Kidney epithelial cell (primary cell): ENCODE measurements around the gene PCDHB12. TPM values are rescaled to one million over a fixed set of nuclear protein-coding genes. Genes with fewer than 3 reads are reported as not detected.
"Not testable (repeated sequence)": the region's sequence is repeated elsewhere in the genome, so short reads cannot be mapped to it uniquely, and the experiment has no call there.

Source experiments
- DNase-seq: peaks from one replicate; pipeline ENCODE4 v3.0.0-alpha.2; 2010; ENCODE audit warnings: low read depth
- H3K27me3 ChIP-seq: 2 replicates; pipeline ENCODE4 v1.6.0; 2011; ENCODE audit warnings: low read length; ENCODE audit not compliant: control insufficient read depth, insufficient read depth
- H3K36me3 ChIP-seq: 2 replicates; pipeline ENCODE4 v1.5.1; 2011; ENCODE audit warnings: low read length; ENCODE audit not compliant: control insufficient read depth, insufficient read depth
- H3K4me3 ChIP-seq: 2 replicates; pipeline ENCODE4 v1.5.1; 2011; ENCODE audit warnings: low read depth, mild to moderate bottlenecking, control low read depth, low read length
- total RNA-seq: library from RNA; depleted of rRNA; stranded (reverse); fragments of >200 nt; gene quantifications from 2 replicates; pipeline ENCODE4 v1.2.3, GENCODE V29; 2015
- TF ChIP-seq, protein P1 (sequence below): IDR thresholded peaks from 2 replicates; pipeline ENCODE4 v1.5.1; 2011; ENCODE audit warnings: mild to moderate bottlenecking, moderate library complexity, low read length, control low read depth, inconsistent platforms; ENCODE audit not compliant: insufficient read depth, poor library complexity, severe bottlenecking

PCDHB12 gene
- total RNA-seq, 1 donor from 2014 or later = 1.2 TPM

DNA sequence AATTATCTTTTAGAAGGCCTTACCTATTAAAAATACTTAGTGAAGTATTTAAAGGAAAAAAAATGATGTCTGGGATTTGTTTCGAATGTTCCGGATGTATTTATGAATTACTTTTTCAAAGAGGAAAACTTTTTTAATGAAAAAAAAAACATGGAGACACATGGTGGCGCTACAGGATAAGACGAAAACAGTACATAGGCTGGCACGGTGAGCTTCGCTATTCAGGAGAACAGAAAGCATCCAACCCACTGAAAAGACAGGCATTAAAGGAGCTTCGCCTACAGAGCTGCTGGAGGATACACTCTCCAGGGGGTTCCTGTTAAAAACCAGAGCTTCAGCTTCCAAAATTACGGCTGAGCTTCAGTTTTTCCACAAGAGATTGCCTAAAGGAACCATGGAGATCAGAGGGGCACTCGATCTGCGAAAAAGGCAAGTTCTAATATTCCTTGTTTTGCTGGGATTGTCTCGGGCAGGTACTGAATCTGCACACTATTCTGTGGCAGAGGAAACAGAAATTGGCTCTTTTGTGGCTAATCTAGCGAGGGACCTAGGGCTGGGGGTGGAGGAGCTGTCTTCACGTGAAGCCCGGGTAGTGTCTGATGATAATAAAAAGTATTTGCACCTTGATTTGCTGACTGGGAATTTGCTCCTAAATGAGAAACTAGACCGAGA, 14.7 kb downstream of the PCDHB12 start, which contains the start of gene PCDHB14:
TSS of gene PCDHB14 (plus strand) at position 232 of the 672 bp plus-strand sequence. CDS start at position 395, 163 bp downstream.
- H3K36me3 ChIP-seq = no peaks in the 10 kb centered on the region
- TF ChIP-seq, protein P1, sequence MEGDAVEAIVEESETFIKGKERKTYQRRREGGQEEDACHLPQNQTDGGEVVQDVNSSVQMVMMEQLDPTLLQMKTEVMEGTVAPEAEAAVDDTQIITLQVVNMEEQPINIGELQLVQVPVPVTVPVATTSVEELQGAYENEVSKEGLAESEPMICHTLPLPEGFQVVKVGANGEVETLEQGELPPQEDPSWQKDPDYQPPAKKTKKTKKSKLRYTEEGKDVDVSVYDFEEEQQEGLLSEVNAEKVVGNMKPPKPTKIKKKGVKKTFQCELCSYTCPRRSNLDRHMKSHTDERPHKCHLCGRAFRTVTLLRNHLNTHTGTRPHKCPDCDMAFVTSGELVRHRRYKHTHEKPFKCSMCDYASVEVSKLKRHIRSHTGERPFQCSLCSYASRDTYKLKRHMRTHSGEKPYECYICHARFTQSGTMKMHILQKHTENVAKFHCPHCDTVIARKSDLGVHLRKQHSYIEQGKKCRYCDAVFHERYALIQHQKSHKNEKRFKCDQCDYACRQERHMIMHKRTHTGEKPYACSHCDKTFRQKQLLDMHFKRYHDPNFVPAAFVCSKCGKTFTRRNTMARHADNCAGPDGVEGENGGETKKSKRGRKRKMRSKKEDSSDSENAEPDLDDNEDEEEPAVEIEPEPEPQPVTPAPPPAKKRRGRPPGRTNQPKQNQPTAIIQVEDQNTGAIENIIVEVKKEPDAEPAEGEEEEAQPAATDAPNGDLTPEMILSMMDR = no peak
- no peak within 1 kb of the TSS for H3K4me3 ChIP-seq
- DNase-seq = no peak
- no peaks in the 10 kb centered on the region for H3K27me3 ChIP-seq

DNA sequence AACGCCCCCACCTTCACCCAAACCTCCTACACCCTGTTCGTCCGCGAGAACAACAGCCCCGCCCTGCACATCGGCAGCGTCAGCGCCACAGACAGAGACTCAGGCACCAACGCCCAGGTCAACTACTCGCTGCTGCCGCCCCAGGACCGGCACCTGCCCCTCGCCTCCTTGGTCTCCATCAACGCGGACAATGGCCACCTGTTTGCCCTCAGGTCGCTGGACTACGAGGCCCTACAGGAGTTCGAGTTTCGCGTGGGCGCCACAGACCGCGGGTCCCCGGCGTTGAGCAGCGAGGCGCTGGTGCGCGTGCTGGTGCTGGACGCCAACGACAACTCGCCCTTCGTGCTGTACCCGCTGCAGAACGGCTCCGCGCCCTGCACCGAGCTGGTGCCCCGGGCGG, 16.3 kb downstream of the PCDHB12 start:
- not testable (repeated sequence) for H3K4me3 ChIP-seq, H3K36me3 ChIP-seq, H3K27me3 ChIP-seq, DNase-seq

DNA sequence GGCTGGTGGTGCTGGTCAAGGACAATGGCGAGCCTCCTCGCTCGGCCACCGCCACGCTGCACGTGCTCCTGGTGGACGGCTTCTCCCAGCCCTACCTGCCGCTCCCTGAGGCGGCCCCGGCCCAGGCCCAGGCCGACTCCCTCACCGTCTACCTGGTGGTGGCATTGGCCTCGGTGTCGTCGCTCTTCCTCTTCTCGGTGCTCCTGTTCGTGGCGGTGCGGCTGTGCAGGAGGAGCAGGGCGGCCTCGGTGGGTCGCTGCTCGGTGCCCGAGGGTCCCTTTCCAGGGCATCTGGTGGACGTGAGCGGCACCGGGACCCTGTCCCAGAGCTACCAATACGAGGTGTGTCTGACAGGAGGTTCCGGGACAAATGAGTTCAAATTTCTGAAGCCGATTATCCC, 16.9 kb downstream of the PCDHB12 start:
- not testable (repeated sequence) for DNase-seq, H3K27me3 ChIP-seq, H3K36me3 ChIP-seq, H3K4me3 ChIP-seq

DNA sequence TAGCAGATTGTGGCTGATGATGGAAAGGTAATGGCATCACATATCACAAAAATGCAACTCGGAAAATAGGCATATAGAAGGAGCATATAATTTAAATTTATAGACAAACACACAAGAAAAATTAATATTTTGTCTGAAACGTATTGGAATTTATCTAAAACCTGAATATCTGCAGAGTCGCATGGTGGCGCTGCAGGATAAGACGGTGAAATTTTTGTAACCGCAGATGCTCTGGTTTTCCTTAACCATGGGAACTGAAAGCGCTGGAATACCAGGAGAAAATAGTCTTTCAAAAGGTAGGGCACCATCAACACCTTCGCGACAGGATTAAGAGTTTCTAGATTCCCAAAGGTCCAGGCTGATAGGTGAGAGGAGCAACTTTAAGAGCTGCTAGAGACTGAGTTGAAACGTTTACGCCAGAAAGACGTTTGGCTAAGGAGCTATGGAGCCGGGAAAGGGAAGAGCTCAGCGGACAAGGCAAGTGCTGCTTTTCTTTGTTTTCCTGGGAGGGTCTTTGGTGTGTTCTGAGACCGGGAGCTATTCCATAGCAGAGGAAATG, 25.7 kb downstream of the PCDHB12 start:
- no peak overlapping the region for H3K4me3 ChIP-seq
- TF ChIP-seq, protein P1 = peak; percentile 10
- DNase-seq = no peak

DNA sequence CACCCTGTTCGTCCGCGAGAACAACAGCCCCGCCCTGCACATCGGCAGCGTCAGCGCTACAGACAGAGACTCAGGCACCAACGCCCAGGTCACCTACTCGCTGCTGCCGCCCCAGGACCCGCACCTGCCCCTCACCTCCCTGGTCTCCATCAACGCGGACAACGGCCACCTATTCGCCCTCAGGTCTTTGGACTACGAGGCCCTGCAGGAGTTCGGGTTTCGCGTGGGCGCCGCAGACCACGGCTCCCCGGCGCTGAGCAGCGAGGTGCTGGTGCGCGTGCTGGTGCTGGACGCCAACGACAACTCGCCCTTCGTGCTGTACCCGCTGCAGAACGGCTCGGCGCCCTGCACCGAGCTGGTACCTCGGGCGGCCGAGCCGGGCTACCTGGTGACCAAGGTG, 27.4 kb downstream of the PCDHB12 start:
- not testable (repeated sequence) for H3K36me3 ChIP-seq, DNase-seq, H3K27me3 ChIP-seq, H3K4me3 ChIP-seq

More for the DNA sequence above, 25.7 kb downstream of the PCDHB12 start:
- Histone ChIP-seq H3K27me3 (peaks cover 4% of the 10 kb centered on the region), H3K36me3 (no peaks in the 10 kb centered on the region)

DNA sequence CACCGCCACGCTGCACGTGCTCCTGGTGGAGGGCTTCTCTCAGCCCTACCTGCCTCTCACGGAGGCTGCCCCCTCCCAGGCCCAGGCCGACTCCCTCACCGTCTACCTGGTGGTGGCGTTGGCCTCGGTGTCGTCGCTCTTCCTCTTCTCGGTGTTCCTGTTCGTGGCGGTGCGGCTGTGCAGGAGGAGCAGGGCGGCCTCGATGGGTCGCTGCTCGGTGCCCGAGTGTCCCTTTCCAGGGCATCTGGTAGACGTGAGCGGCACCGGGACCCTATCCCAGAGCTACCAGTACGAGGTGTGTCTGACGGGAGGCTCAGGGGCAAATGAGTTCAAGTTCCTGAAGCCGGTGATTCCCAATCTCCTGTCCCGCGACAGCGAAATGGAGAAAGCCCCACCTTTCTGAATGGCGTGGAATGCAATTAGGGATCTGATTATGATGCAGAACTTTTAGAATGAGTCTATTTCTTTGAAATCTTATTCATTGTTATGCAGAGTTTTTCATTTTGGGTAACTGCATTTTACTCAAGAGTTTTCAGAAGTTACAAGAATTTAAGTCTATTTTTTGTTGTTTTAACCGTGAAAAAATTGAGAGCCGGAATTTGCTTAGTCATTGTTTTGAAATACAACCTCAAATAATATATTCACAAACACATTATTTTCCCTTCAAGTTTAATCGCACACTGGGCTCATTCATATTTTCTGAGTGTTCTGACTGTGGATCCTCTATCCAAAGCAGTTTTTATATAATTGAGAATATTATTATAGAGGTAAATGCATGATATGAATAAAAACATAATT, 28.2 kb downstream of the PCDHB12 start:
- no peak for DNase-seq
- Histone ChIP-seq H3K27me3 (peaks cover 5% of the 10 kb centered on the region), H3K36me3 (no peaks in the 10 kb centered on the region), H3K4me3 (no peak overlapping the region)
- TF ChIP-seq, protein P1 = no peak

DNA sequence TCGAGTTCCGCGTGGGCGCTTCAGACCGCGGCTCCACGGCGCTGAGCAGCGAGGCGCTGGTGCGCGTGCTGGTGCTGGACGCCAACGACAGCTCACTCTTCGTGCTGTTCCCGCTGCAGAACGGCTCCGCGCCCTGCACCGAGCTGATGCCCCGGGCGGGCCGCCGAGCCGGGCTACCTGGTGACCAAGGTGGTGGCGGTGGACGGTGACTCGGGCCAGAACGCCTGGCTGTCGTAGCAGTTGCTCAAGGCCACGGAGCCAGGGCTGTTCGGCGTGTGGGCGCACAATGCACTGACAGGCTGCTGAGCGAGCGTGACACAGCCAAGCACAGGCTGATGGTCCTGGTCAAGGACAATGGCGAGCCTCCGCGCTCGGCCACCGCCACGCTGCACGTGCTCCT, 33.0 kb downstream of the PCDHB12 start:
- no peak for DNase-seq
- TF ChIP-seq, protein P1 = no peak

More for the DNA sequence above, 33.0 kb downstream of the PCDHB12 start:
- Histone ChIP-seq H3K27me3 (peaks cover 5% of the 10 kb centered on the region), H3K36me3 (no peaks in the 10 kb centered on the region), H3K4me3 (no peak overlapping the region)
